HUDEP-2 (cell line): ENCODE measurements around the gene NCL.

Experiments used
- DNase-seq, 76 experiments: peaks; one replicate each; lab custom pipeline; 2025; ENCODE audit not compliant: unreplicated experiment in 76 of 76; lab: John Stamatoyannopoulos, UW

NCL gene, protein sequence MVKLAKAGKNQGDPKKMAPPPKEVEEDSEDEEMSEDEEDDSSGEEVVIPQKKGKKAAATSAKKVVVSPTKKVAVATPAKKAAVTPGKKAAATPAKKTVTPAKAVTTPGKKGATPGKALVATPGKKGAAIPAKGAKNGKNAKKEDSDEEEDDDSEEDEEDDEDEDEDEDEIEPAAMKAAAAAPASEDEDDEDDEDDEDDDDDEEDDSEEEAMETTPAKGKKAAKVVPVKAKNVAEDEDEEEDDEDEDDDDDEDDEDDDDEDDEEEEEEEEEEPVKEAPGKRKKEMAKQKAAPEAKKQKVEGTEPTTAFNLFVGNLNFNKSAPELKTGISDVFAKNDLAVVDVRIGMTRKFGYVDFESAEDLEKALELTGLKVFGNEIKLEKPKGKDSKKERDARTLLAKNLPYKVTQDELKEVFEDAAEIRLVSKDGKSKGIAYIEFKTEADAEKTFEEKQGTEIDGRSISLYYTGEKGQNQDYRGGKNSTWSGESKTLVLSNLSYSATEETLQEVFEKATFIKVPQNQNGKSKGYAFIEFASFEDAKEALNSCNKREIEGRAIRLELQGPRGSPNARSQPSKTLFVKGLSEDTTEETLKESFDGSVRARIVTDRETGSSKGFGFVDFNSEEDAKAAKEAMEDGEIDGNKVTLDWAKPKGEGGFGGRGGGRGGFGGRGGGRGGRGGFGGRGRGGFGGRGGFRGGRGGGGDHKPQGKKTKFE

DNA sequence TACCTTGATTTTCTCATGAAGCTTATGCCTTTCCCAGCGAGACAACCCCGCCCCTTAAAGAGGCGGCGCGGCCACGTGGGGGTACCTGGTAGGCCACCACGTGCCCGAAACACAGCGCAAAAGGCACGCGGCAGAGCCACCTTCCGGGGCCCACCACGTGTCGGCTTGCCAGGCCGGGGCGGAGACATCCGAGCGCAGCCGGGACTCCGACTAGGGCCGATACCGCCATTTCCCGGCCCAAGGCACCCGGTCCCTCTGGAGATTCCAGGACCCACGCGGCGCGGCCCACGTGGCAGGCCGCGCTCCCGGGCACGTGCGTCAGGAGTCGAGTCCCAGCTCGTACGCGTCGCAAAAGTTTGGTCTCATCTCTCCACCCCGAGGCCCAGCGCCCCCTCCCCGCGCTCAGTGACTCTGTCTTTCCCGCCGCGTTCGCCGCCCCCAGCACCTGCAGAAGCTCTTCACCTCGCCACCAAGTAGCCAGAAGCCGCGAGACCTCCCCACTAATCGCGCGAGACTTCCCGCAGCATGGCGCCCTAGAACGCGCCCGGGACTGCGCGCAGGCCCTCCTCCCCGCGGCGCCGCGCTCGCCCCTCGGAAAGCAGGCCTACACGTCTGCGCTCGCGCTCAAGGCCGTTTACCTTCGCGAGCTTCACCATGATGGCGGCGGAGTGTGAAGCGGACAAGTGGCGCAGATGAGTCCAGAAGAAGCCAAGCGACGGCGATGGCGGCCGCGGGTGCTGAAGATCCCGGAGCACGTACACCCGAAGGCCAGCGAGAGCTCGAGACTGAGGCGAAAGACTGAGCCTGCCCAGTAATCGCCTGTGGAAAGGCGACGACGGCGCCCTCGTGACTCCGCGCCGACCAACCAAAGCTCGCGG, at the start of gene NCL:
Gene NCL (minus strand): TSS at position 787 of the 878 bp plus-strand sequence. CDS start 131 bp downstream, at position 656.
- DNase-seq, result peak in 71 of 76 experiments; percentile 4 to 85 (median 57)

DNA sequence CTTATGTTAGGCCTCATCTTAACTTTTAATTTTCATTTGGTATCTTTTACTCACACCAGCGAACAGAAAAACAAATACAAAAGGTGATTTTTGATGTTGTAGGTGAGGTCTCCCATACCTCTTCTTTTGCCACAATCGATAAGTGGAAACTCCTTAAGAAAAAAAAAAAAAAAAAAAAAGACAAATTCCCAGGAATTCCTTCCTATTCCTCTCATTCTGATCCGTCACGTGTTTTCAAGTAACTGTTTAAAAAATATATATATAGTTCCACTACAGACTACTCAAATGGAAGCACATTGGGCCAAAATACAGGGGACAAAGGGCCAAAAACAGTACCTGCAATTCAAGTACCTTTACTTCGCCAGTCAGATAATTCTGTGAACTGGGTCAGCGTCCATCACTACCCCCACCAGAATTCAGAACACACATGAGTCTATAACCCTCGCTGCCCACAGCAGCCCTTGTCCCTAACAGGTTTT, 49.5 kb upstream of the NCL start:
- DNase-seq, result no peak

DNA sequence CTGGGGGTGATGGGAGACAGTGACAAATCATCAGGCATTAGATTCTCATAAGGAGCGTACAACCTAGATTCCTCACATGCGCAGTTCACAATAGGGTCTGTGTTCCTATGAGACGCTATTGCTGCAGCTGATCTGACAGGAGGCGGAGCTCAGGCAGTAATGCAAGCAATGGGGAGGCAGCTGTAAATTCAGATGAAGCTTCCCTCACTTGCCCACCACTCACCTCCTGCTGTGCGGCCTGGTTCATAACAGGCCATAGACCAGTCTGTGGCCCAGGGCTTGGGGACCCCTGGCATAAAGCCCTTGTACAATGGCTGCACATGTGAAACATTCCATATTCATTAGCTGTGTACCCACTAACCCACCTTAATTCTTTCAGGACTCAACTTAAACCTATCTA, 47.9 kb upstream of the NCL start:
- DNase-seq, result no peak

DNA sequence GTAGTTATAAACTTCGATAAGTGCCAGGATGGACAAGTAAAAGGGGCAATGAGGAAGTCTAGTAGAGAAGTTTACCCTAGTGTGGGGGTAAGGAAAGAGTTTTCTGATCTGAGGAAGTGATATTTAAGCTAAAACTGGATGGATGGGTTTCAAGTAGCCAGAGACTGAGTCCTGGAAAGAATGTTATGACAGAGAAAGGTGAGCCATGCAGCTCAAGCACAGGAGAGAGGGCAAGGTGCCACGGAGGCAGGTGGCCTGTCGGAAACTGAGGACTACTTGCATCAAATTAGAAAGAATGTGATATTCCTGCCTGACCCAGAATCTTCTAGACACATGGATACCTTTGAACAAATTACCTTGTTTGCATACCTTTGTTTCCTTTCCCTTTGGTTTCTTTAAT, 39.5 kb upstream of the NCL start:
- DNase-seq, result no peak

DNA sequence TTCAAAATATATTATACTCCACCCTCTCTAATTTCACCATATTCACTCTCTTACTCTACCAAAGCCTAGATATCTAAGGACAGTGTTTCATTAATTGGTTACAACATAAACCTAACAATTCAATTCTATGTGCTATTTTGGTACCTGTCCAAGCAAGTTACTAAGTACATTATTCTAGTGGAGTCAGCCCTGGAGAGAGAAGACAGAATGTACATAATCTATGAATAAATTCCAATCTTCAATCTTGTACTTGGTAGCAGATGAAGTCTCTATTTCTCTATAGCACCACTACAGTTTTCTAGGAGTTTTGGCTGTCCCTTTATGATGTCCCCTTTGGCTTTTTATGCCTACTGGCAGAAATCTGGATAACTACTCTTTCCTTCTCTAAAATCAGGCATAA, 38.3 kb upstream of the NCL start:
- DNase-seq, result no peak

DNA sequence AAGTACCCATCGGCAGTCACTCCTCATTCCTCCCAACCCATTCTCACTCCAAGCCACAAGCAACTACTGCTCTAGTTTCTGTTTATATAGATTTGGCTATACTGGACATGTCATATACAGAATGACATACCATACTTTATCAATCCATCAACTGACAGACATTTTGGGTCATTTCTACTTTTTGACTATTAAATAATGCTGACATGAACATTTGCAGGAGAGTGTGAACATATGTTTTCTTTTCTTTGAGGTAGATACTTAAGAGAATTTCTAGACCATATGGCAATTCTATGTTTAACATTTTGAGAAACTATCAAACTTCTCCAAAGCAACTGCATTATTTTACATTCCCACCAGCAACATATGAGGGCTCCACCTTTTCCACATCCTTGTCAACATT, 33.4 kb upstream of the NCL start:
- DNase-seq, result no peak

DNA sequence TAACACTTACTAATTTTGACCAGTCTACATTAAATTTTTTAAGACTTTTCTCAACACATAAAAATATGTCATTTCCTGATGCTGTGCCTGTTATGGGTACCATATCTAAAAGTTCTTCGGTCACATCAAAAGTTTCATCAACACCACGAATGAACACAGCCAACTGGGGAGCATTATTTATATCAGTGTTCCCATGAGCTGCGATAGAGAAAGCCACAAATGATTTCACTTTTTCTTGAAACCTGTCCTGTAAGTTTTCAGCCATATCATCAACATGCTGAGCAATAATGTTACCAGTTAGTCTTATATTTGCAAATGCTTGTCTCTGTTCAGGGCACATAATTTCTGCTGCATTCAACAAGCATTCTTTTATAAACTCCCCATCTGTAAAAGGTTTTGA, 30.4 kb upstream of the NCL start:
- DNase-seq, result no peak

DNA sequence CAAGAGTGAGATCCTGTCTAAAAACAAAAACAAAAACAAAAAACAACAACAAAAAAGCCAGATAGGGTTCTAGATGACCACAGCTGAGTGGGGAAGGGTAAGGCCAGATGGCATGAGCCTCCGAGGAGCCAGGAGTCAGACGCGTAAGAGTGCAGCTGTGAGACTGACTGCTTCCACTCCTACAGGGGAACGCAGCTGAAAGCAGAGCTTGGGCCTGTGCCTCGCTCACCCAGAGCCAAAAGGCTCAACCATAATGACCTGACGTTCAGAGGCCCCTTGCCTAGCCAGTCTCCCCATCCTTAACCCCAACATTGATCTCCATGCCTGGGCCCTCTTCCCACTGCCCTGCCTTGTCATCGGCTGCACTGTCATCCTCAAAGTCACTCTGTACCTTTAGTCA, 26.5 kb upstream of the NCL start:
- DNase-seq, result no peak

DNA sequence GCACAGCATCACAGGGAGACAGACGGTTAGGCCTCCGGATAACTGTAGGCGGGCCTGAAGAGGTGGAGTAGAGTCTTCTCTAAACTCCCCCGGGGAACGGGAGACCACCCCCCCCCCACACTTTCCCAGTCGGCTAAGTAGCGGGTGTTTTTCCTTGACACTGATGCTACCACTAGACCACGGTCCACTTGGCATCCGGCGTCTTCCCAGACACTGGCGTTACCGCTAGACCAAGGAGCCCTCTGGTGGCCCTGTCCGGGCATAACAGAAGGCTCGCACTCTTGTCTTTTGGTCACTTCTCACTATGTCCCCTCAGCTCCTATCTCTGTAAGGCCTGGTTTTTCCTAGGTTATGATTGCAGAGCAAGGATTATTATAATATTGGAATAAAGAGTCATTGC, 25.7 kb upstream of the NCL start:
- DNase-seq, result peak in 20 of 76 experiments; percentile 3 to 58 (median 14)

DNA sequence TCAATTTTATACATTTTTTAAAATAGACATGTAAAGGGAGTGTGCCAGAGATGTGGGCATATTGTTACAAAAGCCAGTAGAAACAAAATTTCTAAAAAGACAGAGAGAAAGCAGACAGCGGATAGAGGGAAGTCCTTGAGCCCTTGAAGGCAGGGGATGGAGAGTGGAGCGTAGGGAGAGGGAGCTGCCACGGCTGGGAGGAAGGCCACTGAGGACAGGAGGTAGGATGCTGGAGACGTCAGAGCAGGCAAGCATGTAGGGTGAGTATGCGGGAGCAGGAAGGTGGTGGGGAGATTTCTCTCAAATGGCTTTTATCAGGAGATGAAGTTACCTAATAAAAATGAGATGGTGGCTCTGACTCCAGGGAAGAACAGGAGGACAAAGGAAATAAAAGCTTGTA, 24.0 kb upstream of the NCL start:
- no peak for DNase-seq

DNA sequence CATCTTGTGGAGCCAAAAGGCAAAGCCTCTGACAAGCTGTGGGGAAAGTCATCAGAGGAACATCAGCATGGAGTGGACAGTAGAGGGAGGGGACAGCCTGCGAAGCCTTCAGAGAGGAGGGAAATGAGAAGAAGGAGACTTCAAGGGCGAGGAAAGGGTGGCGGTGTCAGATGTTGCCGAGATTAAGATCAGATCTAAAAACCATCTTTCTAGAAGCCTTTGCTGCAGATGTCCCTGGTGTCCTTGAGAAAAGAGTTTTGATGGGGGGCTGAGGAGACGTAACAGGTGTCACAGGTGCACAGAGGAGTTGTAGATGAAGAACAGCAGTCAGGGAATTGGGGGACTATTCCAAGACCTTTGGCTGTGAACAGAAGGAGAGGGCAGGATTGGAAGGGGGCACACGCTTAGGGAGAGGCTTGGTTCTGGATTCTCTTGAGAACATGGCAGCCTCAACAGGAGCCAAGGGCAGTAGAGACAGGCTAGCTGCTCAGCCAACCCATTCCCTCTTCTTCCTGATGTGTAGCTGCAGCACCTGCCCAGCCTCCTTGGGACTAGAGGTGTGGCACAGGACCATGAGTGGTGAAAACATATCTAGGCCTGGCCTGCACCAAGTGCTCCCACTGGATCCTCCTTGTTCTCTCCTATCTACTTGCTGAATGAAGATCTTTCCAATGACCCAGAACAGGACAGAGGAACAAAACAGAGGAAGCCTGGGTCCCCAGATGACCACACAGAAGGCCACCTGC, 22.7 kb upstream of the NCL start:
- DNase-seq, result no peak

DNA sequence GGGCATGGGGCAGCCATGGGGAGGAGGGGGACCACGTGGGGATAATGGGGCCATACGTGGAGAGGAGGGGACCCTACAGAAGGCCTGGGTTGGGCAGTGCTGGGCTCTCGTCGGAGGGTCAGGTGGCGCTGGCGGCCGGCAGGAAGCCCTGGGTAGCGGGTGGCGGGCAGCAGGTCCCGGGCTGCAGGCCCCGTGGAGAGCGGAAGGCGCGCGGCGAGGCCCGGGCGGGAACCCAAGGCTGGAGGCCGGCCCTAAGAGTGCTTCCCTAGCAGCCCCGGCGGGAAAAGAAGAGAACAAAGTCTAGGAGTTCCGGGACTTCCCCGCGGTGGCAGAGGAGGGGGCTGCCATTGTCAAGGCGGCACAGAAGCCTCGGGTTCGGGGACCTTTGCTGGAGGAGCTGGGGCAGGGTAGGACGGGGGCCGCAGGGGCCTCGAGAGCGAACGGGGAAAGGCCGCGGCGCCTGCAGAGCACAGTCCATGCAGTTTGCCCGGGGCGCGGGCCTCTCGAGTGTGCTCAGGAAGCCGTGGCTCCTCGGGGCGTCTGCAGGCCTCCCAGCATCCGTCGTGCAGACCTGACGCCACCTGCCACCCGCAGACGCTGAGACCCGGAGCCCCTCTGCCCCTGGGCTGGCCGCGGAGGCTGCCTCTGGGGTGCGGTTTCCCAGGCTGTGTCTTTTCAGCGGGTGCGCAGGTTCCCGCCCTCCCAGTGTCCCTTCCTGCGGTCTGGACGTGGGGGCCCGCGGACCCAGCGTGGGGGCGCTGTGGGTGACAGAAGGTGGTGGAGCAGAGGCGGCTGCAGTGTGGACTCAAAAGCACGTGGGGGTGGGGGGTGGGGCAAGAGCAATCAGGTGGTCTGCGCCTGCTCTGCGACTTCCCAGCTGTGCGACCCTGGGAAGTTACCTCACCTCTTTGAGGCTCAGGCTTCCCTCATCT, 19.4 kb upstream of the NCL start:
- no peak for DNase-seq

DNA sequence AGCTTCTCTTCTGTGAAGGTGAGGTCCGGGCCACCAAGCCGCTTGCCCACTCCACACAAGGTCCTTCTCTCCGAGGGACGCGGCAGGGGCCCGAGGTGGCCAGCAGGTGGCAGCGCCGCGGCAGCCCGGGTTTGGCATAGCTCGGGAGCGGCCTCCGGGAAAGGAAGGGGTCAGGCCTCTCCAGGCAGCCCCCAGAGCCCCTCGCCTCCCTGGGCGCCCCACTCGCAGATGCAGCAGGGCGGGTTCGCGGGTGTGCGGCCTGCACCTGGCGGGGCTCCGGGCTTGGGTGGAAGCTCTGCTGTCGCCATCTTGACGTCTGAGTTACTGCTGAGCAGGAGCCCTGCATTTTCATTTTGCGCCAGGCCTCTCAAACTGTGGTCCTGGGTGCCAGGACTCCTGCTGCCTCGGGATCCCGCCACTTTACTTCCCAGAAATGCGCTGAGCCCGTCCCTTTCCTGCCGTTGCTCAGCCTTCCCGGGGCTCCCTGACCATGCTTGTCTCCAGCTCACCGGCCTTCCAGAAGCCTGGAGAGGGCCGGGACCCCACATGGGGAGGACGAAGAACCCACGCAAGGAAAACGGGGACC, 18.6 kb upstream of the NCL start:
- DNase-seq, result peak in 46 of 76 experiments; percentile 5 to 52 (median 26)

DNA sequence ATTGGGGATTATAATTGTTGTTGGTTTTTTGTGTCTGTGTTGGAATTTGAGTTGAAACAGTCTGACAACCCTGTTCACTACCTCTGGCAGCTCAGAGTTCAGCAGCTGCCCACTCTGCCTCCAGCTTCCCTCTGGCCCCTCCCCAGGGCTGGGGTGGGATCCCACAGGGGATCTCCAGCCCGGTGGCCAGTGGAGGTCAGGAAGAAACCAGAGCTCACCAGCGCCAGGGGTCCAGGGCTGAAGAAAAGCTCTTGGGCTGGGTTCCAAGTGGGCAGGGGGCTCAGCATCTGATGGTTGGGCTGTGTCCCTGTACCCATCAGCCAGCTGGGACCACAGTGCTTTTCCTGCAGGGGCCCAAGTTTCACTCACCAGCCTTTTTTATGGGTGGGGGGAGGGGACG, 16.5 kb upstream of the NCL start:
- DNase-seq, result no peak

DNA sequence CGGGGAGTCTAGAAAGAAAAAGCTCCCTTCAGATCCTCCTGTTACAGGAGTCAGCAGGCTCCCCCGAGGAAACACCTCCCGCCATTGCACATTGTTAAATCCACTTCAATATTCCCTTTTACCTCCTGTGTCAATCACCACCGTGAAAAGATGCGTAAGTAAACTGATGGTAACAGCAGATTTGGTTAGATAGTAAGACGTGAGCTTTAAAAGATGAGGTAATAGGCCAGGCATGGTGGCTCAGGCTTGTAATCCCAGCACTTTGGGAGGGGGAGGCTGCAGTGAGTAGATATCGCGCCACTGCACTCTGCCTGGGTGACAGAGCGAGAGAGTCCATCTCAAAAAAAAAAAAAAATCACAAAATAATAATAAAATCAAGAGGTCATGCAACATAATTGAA, 15.2 kb upstream of the NCL start:
- DNase-seq, result no peak

DNA sequence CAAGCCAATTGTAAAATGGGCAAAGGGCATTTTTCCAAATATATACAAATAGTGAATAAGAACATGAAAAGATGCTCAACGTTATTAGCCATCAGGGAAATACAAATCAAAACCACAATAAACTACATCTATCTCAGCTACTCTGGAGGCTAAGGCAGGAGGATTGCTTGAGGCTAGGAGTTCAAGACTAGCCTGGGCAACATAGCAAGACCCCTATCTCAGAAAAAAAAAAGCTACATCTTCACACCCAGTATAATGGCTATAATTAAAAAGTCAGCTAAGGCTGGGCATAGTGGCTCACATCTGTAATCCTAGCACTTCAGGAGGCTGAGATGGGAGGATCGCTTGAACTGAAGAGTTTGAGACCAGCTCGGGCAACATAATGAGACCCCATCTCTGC, 12.6 kb upstream of the NCL start:
- no peak for DNase-seq

DNA sequence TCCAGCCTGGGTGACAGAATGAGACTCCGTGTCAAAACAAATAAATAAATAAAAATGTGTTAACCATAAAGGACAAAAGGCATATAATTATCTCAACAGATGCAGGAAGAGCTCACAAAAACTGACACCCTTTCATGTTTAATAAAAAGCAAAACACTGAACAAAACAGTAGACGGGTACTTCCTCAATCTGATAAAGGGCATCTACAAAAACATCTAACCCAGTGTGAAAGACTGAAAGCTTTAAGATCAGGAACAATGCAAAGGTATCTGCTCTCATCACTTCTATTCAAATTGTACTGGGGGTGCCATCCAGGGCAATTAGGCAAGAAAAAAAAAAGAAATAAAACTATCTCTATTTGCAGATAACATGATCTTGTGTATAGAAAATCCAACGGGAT, 11.7 kb upstream of the NCL start:
- DNase-seq, result no peak

DNA sequence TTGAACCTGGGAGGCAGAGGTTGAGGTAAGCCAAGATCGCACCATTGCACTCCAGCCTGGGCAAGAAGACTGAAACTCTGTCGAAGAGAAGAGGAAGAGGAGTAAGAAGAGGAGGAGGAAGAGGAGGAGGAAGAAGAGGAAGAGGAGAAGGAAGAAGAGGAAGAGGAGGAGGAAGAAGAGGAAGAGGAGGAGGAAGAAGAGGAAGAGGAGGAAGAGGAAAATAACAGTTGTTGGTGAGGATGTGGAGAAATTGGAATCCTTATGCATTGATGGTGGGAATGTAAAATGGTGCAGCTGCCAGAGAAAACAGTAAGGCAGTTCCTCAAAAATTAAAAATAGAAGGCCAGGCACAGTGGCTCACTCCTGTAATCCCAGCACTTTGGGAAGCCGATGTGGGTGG, 8.5 kb upstream of the NCL start:
- no peak for DNase-seq
